Right lobe of liver (tissue), 6 donors: ENCODE results near the gene MYEOV. TPM values are rescaled to one million over a fixed set of nuclear protein-coding genes. Genes with fewer than 3 reads are reported as not detected.
A peak's percentile ranks its signal among the peaks of the same experiment; 100 is the strongest.

Source experiments
- ATAC-seq, 4 donors: fragments of 200-7000 bp; cut with Tn5 transposase; one replicate each; pipeline ENCODE4 v1.9.1; 2020; ENCODE audit warnings: mild to moderate bottlenecking in 4 of 4, moderate library complexity in 4 of 4
- DNase-seq, 3 donors: peaks; one replicate each; pipeline ENCODE4 v3.0.0-alpha.2; 2020
- H3K27ac ChIP-seq, 3 donors: fragments of 200-600 bp; one replicate each; pipeline ENCODE4 v1.8.0; 2022
- H3K27me3 ChIP-seq, 2 donors: fragments of 200-600 bp; one replicate each; pipeline ENCODE4 v1.8.0; 2022
- H3K36me3 ChIP-seq, 4 donors: fragments of 200-600 bp; sonication (generic) in 1 of 4; one replicate each; pipeline versions ENCODE4 v1.5.1 to v1.8.0; 2017 to 2022; ENCODE audit warnings: control low read depth in 1 of 4
- H3K4me1 ChIP-seq, 4 donors: fragments of 200-600 bp; sonication (generic) in 1 of 4; one replicate each; pipeline versions ENCODE4 v1.5.1 to v1.8.0; 2017 to 2022; ENCODE audit warnings: control low read depth in 1 of 4
- H3K4me3 ChIP-seq, 3 donors: fragments of 200-600 bp; one replicate each; pipeline ENCODE4 v1.8.0; 2022
- H3K9me3 ChIP-seq, 4 donors: fragments of 200-600 bp; sonication (generic) in 1 of 4; one replicate each; pipeline versions ENCODE4 v1.5.1 to v1.8.0; 2017 to 2022; ENCODE audit warnings: control low read depth in 1 of 4
- POLR2A ChIP-seq: fragments of 450-650 bp; IDR thresholded peaks from one replicate; pipeline ENCODE4 v1.6.1; 2017; ENCODE audit warnings: antibody characterized with exemption, mild to moderate bottlenecking
- WGBS: methylation state at CpG from one replicate; pipeline ENCODE4 v1.1.6; 2018; ENCODE audit warnings: low coverage, low lambda C conversion rate; ENCODE audit not compliant: insufficient coverage; ENCODE audit errors: missing lambda C conversion rate; 5-methylcytosine and 5-hydroxymethylcytosine counted together
- intact Hi-C, 2 donors: fragments of 100-400 bp; cut with DNase I; formaldehyde crosslinking; loops; one replicate each; pipeline versions ENCODE4 v1.11.2 to v1.14.1; 2022
- total RNA-seq, 6 experiments: library from RNA; depleted of rRNA in 2 of 6; stranded (reverse); fragments of >200 nt in 2 of 6; fragmentation: NEBNext Ultra II Directional in 3 of 6; extraction: Animal tissue kit (Norgen Biotek cat#: 25700) in 3 of 6; gene quantifications; one replicate each; pipeline versions ENCODE4 v1.1.0 to v1.2.4, GENCODE V29; 2016 to 2023
- TF ChIP-seq, protein P1 (sequence below), 4 donors: fragments of 200-600 bp in 3 of 4; fragments of 450-650 bp in 1 of 4; IDR thresholded peaks; one replicate each; pipeline versions ENCODE4 v1.5.1 to v1.8.0; 2016 to 2022; ENCODE audit warnings: antibody characterized with exemption in 4 of 4, mild to moderate bottlenecking in 2 of 4
- donor health status: DM: no; HTN: yes; CAD: no.
- donor health status: DM: no; HTN: no; CAD: no.
- donor health status: DM: no; HTN: no; CAD: no.
- donor health status: DM: no; HTN: yes; CAD: no.
- donor health status: DM: no; HTN: yes; CAD: no.

The MYEOV gene
- total RNA-seq, 6 experiments from 2014 or later, result 0.25 to 1.2 (median 0.70) TPM; not detected in 2

DNA sequence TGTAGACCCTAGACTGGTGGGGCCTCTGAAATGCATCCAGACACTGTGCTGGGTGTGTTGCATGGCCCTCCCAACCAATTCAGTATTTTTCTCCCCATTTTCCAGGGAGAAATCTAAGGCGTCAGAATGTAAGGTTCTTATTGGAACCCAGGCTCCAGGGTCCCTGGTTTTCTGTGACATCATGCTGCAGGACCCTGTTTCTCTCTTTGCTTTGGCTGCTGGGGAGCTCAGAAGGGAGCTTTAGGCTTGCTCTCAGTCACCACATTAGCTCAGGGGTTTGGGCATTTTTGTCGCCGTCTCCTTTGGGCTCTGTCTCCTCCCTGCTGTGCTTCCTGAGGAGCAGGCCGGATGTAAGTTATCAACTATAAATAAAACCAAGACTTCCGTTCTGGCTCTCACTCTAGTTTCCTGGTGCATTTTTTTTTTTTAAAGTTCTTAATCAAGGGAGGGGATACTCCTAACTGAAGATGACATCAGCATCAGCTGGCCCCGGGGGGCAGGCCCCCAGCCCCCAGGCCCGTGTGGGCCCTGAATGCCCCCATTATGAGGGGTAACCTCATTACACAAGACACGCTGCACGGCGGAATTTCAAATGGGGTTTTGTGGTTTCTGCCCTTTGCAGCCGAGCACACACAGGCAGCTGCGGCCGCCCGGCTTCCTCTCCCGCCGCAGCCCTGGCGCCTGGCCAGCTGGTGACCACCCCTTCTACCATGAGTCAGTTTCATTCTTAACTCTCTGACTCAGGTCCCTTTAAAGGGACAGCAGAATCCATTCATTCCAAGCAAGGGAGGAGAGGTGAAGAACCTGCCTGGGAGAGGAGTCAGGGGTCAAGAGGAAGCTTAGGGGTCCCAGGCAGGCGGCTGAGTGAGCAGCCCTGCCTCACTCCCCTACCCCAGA lies 3.2 kb downstream of the MYEOV start:
- Histone ChIP-seq H3K4me1 (peaks cover 0 to 21% (median 4%) of the 10 kb centered on the region in 4 donors), H3K27ac (peak overlapping the region in 2 of 3 donors; percentile 51 to 84), H3K36me3 (no peaks in the 10 kb centered on the region), H3K9me3 (no peaks in the 10 kb centered on the region), H3K27me3 (no peaks in the 10 kb centered on the region), H3K4me3 (peak overlapping the region in 1 of 3 donors; percentile 24)
- 26% methylated on average over 17 of the region's 18 CpGs for WGBS
- TF ChIP-seq POLR2A, result no peak
- TF ChIP-seq, protein P1, sequence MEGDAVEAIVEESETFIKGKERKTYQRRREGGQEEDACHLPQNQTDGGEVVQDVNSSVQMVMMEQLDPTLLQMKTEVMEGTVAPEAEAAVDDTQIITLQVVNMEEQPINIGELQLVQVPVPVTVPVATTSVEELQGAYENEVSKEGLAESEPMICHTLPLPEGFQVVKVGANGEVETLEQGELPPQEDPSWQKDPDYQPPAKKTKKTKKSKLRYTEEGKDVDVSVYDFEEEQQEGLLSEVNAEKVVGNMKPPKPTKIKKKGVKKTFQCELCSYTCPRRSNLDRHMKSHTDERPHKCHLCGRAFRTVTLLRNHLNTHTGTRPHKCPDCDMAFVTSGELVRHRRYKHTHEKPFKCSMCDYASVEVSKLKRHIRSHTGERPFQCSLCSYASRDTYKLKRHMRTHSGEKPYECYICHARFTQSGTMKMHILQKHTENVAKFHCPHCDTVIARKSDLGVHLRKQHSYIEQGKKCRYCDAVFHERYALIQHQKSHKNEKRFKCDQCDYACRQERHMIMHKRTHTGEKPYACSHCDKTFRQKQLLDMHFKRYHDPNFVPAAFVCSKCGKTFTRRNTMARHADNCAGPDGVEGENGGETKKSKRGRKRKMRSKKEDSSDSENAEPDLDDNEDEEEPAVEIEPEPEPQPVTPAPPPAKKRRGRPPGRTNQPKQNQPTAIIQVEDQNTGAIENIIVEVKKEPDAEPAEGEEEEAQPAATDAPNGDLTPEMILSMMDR (IDR thresholded peaks at IDR 0.05), result no peak
- ATAC-seq, result peak; percentile 45 to 60 (median 52)
- peak; percentile 81 to 91 (median 85) for DNase-seq
- intact Hi-C loops, result loop anchor here in 1 of 2 donors (5.0 kb wide), 1 partner anchor 340 kb away; no protein-coding TSS in a partner anchor

DNA sequence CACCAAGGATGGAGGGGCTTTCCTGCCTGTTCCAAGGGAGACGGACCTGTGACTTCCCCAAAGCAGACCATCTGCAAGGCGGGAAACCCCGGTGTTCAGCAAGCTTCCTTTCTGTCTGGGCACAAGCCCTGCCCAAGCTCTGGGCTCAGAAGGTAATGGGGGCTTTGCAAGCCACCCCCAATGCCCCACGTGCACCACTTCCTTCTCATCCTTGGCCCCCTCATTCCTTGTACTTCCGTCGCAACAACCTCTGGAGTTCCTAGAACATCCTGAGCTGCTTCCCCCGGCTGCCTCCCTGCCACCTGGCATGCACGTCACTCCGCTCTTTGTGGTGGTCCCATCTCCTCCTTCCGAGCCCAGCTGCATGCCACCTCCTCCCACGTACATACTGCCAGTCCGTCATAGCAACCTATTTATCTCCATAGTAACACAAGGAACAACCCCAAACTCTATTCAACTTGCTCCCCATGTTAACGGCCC lies 3.9 kb downstream of the MYEOV start:
- no peaks in the 10 kb centered on the region for H3K27me3 ChIP-seq
- DNase-seq, result no peak
- ATAC-seq, result peak in 2 of 4 donors; percentile 3
- H3K4me1 ChIP-seq, result peaks cover 0 to 21% (median 4%) of the 10 kb centered on the region in 4 donors
- intact Hi-C loops, result loop anchor here in 1 of 2 donors (5.0 kb wide), 1 partner anchor 339 kb away; no protein-coding TSS in a partner anchor
- WGBS, result 56% methylated on average over 7 of the region's 13 CpGs
- TF ChIP-seq, protein P1 (IDR thresholded peaks at IDR 0.05), result no peak
- TF ChIP-seq POLR2A, result no peak
- H3K27ac ChIP-seq, result peak overlapping the region in 2 of 3 donors; percentile 51 to 84
- H3K4me3 ChIP-seq, result no peak overlapping the region
- no peaks in the 10 kb centered on the region for H3K36me3 ChIP-seq
- no peaks in the 10 kb centered on the region for H3K9me3 ChIP-seq

DNA sequence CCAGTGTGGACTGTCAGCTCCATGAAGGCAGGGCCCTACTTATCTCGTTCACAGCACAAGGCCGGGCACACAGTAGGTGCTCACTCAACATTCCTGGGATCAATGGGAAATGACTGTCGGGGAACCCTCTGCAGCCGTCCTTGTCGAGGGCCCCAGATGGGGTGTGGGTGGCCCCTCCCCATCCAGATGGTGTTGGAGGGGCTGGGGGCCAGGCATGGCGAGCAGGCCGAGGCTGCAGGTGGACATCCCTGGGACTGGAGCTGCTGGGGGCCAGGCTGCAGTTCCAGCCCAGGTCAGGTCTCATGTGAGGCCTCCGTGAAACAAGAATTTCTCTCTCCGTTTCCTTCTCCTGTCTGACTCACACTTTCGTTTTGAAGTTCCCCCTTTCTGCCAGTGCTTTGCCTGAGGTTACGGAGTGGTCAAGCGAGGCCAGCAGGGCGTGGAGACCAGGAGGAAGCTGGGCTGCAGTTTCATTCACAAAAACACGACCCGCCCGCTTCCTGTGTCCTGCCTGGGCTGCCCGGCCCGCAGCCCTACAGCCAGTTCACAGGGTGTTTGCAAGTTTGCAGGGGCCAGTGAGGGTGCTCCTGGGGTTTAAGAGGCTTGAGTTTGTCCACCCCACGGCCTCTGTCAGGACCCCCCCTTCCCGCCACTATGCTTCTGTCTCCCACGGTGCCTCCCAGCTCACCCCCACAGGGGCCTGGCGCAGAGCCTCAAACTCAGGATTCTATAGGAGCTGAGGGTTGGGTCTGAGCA lies 4.5 kb downstream of the MYEOV start:
- no peaks in the 10 kb centered on the region for H3K9me3 ChIP-seq
- DNase-seq, result peak; percentile 68 to 82 (median 78)
- no peak overlapping the region for H3K4me3 ChIP-seq
- no peaks in the 10 kb centered on the region for H3K36me3 ChIP-seq
- peaks cover 0 to 21% (median 4%) of the 10 kb centered on the region in 4 donors for H3K4me1 ChIP-seq
- 49% methylated on average over 6 of the region's 22 CpGs for WGBS
- TF ChIP-seq, protein P1 (IDR thresholded peaks at IDR 0.05), result no peak
- TF ChIP-seq POLR2A, result no peak
- peak overlapping the region in 2 of 3 donors; percentile 51 to 84 for H3K27ac ChIP-seq
- intact Hi-C loops, result loop anchor here in 1 of 2 donors (5.0 kb wide), 1 partner anchor 339 kb away; no protein-coding TSS in a partner anchor
- no peaks in the 10 kb centered on the region for H3K27me3 ChIP-seq
- ATAC-seq, result peak; percentile 42 to 53 (median 50)

DNA sequence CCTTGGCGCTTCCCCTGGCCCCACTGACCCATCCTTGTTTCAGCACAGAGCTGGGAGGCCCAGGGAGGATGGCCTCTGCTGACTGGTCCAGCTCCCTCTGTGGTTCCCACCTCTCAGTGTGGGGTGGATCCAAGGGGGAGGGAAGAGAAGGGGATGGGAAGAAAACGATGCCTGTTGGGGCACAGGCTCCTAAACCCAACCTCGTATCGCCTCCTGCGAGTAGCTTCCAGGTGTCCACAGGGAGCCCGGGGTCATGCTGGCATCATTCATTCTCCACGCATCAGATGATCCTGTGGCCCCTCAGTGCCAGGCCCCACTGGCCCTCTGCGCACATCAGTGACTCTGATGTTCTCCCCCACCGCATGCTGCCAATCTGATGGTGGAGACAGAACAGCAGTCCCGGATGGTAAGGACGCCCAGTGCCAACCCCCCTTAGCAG lies 5.1 kb downstream of the MYEOV start:
- intact Hi-C loops, result loop anchor here in 1 of 2 donors (5.0 kb wide), 1 partner anchor 338 kb away; no protein-coding TSS in a partner anchor
- Histone ChIP-seq H3K9me3 (no peaks in the 10 kb centered on the region), H3K4me1 (peaks cover 0 to 21% (median 4%) of the 10 kb centered on the region in 4 donors), H3K27me3 (no peaks in the 10 kb centered on the region), H3K27ac (peak overlapping the region in 1 of 3 donors; percentile 84), H3K36me3 (no peaks in the 10 kb centered on the region), H3K4me3 (no peak overlapping the region)
- WGBS, result 52% methylated on average over 4 of the region's 11 CpGs
- ATAC-seq, result no peak
- no peak for DNase-seq
- TF ChIP-seq, protein P1 (IDR thresholded peaks at IDR 0.05), result no peak
- no peak for TF ChIP-seq POLR2A
